ENCODE measurements around the gene FTSJ1. TPM values are rescaled to one million over a fixed set of nuclear protein-coding genes. Genes with fewer than 3 reads are reported as not detected.
"Not testable (repeated sequence)": the region's sequence is repeated elsewhere in the genome, so short reads cannot be mapped to it uniquely, and the experiment has no call there.

The FTSJ1 gene
- total RNA-seq, 1 donor from 2014 or later = 90.0 TPM

- DNase-seq (ENCODE audit: low read depth) = peak; percentile 85
Observed at GRCh38 chrX:48521353-48522243, 45.6 kb downstream of the FTSJ1 start, which contains the start of gene EBP. Gene EBP, plus strand, starts transcription at chrX:48521808. Its CDS starts 1,964 bp downstream, at chrX:48523772.

DNA sequence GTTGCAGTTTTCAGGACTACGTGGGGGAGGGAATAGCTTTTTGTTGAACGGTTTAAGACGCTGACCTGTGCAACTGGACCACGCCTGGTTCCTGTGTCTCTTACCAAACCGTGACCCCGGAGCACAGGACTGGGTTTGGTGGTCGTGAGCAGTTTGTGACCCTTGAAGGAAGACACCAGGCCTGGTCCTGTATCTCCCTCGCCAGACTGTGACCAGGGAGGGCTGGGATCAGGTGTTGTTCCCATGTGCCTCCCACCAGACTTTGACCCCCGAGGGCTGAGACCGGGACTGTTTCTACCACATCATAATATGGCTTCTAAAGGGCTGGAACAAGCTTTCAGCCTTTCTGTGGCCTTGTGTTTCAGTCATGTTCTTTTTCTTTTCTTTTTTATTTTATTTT is 46.3 kb downstream of the FTSJ1 start:
- DNase-seq (ENCODE audit: low read depth) = no peak

- DNase-seq (ENCODE audit: low read depth) = no peak
Observed at GRCh38 chrX:48523682-48524081, 47.7 kb downstream of the FTSJ1 start.

DNA sequence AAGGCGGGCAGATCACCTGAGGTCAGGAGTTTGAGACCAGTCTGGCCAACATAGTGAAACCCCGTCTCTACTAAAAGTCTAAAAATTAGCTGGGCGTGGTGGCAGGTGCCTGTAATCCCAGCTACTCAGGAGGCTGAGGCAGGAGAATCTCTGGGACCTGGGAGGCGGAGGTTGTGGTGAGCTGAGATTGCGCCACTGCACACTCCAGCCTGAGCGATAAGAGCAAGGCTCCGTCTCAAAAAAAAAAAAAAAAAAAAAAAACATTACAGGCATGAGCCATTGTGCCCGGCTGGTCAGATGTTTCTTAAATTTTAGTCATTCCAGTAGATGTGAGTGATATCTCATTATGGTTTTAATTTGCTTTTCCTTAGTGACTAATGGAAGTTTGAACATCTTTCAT is 49.9 kb downstream of the FTSJ1 start:
- not testable (repeated sequence) for DNase-seq (ENCODE audit: low read depth)

DNA sequence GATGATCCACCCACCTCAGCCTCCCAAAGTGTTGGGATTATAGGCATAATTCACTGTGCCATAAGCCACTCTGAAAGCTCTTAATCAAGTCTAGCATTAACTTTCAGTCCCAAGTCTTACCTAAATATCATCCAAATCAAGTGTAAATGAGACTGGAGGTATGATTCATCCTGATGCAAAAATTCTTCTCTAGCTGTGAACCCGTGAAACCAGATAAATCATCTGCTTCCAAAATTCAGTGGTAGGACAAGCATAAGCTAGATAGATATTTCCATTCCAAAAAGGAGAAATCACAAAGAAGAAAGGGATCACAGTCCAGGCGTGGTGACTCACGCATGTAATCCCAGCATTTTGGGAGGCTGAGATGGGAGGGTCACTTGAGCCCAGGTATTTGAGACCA is 54.7 kb downstream of the FTSJ1 start:
- no peak for DNase-seq (ENCODE audit: low read depth)

- peak; percentile 82 for DNase-seq (ENCODE audit: low read depth)
Observed at GRCh38 chrX:48531358-48531959, 55.5 kb downstream of the FTSJ1 start.

DNA sequence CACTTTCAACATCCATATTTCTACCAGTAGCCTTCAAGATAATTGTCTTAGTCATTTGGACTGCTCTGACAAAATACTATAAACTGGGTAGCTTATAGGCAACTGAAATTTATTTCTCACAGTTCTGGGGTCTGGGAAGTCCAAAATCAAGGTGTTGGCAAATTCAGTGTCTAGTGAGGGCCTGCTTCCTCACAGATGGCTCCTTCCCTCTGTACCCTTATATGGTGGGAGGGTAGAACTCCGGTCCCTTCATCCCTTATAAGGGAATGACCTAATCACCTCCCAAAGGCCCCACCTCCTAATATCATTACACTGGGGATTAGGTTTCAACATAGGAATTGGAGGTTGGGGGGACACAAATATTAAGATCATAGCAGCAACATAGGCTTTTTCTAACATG is 56.2 kb downstream of the FTSJ1 start:
- peak; percentile 35 for DNase-seq (ENCODE audit: low read depth)

DNA sequence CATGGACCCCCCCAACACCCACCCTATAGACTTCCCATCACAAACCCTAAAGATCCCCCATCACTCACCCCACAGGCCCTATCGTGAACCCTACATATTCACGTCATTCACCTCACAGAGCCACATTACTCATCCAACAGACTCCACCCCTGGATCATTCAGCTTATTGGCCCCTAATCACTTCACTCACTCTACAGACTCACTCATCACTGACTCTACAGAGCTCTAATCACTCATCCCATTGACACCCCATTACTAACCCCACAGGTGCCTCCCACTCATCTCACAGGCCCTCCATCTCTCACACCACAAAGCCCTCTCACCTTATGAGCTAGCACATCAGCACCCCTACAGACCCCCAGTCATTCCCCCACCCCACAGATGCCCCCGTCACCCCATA is 57.2 kb downstream of the FTSJ1 start:
- no peak for DNase-seq (ENCODE audit: low read depth)

Other genes with a start within 250 kb of the FTSJ1 start
- gene SSX1, start 220.8 kb upstream of the FTSJ1 start, total RNA-seq = not detected in 2 replicates
- not detected in 2 replicates for gene SSX3, start 119.5 kb upstream of the FTSJ1 start, total RNA-seq
- gene SSX4, start 92.7 kb upstream of the FTSJ1 start, total RNA-seq = 0.64 and 0.78 TPM in 2 replicates
- gene SSX4B, start 64.2 kb upstream of the FTSJ1 start, total RNA-seq = 0.64 and 0.78 TPM in 2 replicates
- gene SLC38A5, start 5.9 kb upstream of the FTSJ1 start, total RNA-seq = 1.8 and 2.3 TPM in 2 replicates
- 33.1 and 34.2 TPM in 2 replicates for gene PORCN, start 32.8 kb downstream of the FTSJ1 start, total RNA-seq
- gene EBP, start 45.6 kb downstream of the FTSJ1 start, total RNA-seq = 30.2 and 46.1 TPM in 2 replicates
- gene TBC1D25, start 63.5 kb downstream of the FTSJ1 start, total RNA-seq = 8.4 and 8.6 TPM in 2 replicates
- 57.4 and 69.8 TPM in 2 replicates for gene RBM3, start 98.3 kb downstream of the FTSJ1 start, total RNA-seq
- 110 and 139 TPM in 2 replicates for gene WDR13, start 121.3 kb downstream of the FTSJ1 start, total RNA-seq
- gene WAS, start 207.6 kb downstream of the FTSJ1 start, total RNA-seq = 0.19 TPM in 1 of 2 replicates, not detected in the other
- 2.8 and 3.1 TPM in 2 replicates for gene SUV39H1, start 220.5 kb downstream of the FTSJ1 start, total RNA-seq

Data from myocyte (in vitro differentiated cells).